HG03378 (cell line): ENCODE results near the gene FAM72B.
"Not testable (repeated sequence)": the region's sequence is repeated elsewhere in the genome, so short reads cannot be mapped to it uniquely, and the experiment has no call there.

Experiments used
- ATAC-seq: cut with Tn5 transposase; IDR thresholded peaks from one replicate; pipeline ENCODE4 v1.9.1; 2021; ENCODE audit warnings: mild to moderate bottlenecking, moderate library complexity; ENCODE audit not compliant: unreplicated experiment

The FAM72B gene

DNA sequence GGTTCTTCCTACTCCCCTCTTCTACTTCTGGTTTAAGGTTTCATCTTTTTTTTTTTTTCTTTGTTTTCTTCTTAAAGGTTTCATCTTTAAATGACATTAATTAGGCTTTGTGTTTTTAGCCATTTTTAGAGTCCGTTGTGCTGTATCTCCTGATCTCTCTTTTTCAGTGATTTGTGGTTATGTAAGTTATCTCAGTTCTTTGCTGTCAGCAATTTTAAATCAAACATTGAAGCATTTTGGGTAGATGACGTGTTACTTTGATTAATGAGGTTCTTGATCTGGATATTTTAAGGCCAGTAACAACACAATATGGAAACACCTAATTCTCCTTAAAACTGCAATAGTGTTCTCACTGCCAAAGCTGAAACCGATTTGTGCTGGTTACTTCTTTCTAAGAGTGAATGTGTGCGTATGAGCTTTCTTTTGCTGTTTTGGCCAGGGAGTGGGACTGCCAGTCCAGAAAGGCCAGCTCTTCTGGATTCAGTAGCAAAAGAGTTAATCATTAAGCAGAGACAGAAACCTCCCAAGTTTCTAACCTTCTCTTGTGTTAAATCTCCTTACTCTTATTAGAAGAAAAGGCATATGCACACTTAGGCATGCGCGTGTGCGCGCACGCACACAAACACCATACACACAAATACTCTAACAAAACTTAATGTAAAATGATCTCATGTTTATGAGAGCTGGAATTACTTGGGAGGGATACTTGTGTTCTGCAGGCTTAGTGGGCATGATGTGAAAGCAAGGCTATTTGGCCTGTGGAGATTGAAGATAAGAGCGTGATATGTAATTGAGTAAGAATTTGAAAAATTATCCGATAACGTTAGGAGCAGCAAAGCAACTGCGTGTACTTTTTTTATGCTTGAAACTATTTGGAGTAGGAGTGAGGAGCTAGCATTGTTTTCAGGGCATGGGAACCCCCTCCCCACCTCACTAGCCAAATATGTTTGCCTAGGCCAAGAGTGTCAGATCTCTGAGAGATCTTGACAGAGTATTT is 17.1 kb upstream of the FAM72B start:
- not testable (repeated sequence) for ATAC-seq

DNA sequence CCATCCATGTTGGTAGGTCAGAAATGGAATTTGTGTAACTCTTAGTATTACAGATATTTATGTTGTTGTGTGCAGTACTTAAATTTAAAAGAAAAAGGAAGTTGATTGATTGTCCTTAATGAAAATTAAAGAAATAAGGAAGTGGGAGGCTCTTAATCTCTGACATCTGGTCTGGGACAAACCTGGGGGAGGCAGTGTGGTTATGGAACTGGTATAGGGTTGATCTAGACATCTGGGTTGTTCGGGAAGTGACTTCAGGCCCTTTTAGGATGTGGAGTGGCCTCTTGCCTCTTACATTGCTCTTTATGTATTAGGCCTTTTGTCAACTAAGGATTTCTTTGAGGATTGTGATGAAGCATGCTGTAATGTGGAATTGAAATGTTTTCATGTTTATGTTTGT is 16.1 kb upstream of the FAM72B start:
- not testable (repeated sequence) for ATAC-seq

DNA sequence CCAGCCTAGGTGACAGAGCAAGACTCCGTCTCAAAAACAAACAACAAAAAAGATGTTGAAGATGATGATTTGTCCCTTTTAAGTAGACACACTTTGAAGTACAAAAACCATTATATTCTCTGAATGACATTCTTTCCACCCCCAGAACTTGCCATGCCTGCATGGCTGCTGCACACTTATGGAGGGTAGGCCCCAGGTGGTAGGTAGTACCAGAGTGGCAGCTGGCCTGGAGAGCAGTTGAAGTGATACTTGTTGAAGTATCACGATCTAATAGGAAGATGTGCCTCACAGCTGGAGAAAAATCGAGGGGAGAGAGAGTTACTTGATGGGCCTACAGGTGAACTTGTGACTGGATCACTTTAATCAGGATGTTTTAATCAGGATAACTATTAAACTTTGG is 15.6 kb upstream of the FAM72B start:
- not testable (repeated sequence) for ATAC-seq

DNA sequence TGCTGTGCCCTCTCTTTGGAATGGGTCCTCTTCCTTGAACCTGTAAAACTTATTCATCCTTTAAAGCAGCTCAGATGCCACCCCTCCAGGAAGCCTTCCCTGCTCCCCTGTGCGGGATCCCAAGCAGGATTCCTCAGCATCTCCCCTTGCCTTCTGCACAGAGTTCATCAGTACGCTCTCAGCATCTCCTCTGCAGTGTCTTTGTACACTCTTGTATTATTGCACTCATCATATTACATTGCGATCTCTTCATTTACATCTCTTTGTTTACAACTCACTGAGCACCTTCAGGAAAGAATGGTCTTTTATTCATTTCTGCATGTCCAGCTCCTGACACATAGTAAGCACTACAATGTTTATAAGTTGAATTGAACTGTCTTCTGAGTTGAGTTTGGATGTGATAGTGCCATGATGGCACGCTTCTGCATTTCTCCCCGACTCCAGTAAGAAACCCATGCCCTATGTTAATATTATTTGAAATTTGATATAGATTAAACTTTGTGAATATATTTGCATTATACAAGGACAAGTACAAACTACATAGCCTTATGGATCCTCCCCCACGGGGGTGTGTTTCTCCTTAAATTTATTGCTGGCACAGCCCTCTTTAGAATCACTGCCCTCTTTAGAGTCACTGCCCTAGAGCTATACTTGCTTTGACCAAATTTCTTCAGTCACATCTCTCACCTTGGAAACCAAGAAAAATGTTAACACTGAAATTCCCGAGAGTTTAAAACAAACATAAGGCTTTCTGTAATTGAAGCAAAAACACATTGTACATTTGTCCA is 13.1 kb upstream of the FAM72B start:
- not testable (repeated sequence) for ATAC-seq

DNA sequence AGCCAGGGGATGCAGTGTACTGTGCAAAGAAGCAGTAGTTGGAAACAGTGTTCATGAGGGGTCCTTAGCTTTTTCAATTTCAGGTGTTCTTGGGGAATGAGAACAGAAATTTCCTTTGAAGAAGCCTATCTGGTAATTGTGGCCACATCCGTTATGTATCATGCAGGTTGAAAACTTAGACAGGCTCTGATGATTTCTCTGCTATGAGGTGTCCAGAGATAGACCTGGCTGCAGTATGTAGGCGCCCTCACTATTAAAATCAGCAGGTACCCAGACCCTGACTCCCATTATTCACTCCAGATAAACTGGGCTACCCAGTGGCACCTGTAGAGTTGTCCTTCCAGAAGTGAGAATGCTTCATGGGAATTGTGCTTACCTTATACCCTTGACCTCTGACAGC is 8.4 kb upstream of the FAM72B start:
- not testable (repeated sequence) for ATAC-seq

DNA sequence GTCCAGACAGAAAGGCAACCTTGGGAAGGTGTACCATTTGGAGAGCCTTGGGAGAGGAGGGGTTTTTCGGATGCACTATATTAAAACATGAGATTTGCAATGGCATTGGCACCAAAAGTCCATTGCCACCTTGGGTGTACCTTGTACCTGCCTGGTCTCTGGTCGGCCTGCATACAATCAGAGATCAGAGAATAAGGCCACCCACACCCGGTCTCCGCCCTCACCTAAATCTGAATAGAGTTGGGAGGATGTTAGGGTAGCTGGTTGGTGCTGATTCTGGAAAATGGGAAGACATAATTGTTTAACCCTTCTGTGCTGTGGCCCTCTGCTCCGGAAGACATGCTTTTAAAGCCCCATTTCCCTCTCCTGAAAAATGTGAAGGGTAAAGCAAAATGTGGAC is 3.8 kb upstream of the FAM72B start:
- ATAC-seq, result not testable (repeated sequence)

DNA sequence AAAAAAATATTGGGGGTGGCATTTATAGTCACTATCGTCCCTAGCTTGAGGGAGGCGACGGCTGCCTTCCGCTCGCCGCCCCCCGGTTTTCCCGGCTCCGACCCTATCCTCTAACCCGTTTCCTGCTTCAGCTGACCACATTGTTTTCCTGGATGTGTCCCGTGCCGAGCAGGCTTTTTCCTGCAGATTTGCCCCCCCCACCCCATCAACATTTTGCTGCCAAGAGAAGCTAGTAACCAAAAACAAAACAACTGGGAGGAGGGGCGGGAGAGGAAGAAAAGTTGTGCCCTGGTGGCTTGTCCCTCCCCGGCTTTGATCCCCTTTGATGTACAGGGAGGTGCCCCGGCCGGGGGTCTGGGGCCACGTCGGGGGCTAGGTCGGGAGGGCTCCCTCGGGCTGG is 2.1 kb upstream of the FAM72B start:
- ATAC-seq, result not testable (repeated sequence)

DNA sequence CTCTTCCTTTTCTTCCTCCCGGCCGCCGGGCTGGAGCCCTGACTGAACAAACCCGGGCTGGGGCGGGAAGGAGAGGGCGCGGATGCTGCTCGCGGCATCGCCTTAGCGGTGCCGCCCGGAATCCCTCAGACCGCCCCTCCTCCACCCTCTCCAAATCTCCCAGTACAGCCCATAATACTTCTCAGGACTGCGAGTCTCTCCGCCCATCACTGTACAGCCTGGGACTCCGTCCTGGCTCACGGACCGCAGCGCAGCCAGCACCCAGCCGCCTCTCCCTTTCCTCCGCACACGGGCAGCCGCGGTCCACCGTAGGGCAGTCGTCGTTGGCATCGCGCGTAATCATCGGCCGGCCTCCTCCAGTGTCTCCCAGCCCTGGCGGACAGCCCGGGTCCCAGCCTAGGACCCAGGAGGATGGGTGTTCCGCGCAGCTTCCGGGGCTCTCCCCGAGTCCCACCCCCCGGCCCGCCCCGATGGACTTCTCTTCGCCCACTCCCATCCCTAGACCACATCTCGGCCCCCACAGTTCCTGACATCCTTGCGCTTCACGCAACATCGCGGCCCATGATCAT is 1.1 kb upstream of the FAM72B start:
- ATAC-seq, result not testable (repeated sequence)

DNA sequence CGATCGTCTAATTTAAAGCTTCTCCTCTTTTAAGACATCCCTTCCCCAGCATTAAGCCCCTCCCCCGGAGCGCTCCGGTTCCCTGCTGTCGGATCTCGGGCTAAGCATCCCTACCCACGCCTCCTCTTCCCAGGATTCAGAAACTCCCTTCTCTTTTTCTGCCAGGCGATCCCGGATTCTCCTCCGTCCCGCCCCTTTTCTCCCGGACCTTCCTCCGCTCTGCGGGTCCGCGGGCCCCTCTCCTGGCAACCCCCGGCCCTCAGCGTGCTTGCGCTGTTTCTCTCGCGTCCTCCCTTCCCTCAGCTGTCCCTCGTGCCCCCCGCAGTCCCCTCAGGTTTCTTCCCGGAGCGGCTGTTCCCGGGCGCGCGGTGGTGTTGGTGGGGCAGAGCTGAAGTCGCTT is 273 bp downstream of the FAM72B start:
- not testable (repeated sequence) for ATAC-seq

DNA sequence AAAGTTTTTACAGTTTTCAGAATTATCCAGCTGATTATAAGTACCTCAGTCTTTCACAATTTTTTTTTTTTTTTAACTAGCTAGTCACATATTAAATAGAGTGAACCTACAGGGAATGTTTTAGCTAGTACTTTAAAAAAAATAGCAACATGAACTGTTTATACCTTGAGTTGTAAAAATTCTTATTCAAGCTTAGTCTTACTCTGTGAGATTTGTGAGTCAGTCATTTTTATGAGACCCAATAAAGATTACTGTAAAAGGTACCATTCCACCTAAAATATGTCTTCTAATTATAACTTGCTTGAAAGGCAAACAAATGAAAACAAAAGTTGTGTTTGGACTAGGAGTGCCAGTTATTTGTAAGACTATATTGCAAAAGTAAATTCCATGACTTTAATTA is 5.9 kb downstream of the FAM72B start:
- ATAC-seq, result not testable (repeated sequence)

DNA sequence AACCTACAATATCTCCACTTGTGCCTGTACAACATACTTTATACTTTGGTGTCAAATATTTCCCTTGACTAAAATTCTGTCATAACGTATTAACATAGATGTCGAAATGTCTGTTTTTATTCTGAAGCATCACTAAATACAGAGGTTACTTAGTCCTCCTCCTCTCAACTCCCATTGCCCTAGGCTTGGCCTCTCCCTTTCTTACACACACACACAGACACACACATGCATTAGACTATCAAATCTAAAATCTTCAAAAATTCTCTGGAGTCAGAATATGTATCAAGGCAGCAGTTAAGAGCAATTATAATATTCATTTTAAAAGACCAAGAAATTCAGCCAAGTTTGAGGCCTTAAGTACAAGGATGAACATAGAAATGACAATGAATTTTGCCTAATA is 7.5 kb downstream of the FAM72B start:
- ATAC-seq, result not testable (repeated sequence)

DNA sequence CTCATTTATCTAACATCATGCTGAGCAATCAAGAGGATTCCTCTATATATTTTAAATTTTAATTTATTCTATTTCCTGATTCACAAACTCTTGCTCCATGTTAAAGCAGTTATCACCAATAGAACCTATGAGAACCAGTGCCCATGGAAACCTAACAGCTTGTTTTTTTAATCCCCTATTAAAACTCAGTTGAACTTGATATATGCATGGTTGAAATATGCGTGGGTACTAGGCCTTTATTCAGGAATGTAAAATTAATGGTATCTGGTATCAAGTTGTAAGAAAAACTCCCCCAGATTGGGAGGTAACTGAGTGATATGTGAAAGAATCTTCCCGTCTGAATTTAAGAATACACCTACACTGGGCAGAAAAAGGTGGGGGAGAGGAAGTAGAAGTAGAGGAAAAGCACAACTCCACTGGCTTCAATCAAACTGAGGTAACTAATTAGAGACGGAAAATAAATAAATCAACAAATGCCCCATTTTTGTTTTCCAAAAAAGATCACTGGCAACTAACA is 15.9 kb downstream of the FAM72B start:
- not testable (repeated sequence) for ATAC-seq

DNA sequence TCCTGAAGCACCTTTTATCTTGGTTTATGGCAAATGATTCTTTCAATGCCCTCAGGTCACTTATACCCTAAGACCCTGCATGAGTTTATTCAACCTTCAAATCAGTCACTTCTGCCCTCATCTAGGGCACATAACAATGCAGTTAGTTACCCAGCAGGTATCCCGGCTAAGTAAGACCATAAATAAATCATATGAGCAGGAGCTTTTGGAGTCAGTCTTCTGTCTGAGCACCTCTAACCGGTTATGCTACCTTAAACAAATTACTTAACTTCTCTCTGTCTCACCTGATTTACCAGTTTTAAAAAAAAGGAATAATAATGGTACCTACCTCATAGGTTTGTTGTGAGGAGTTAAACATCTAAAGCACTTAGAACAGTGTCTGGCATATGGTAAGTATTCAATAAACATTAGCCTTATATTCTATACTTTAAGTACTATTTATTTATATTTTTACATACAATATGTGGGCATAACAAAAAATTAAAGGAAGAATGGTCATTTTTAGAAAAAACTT is 16.9 kb downstream of the FAM72B start:
- ATAC-seq, result not testable (repeated sequence)

DNA sequence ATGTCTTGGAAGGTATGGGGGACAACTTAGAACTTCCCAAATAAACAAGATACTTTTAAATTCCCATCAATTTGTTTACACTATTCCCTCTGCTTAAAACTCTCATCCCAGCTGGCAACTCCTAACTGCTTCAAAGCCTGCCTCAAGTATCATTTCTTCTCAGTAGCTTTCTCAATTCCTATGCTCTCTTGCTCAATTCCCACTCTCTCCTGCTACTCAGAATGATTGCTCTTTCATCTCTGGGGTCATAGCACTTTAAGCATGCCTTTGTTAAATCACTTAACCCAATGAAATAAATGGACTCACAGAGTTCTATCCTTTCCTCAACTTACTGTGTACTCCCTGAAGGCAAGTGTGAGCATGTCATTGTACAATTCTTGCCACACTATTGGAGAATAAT is 18.8 kb downstream of the FAM72B start:
- ATAC-seq, result not testable (repeated sequence)

DNA sequence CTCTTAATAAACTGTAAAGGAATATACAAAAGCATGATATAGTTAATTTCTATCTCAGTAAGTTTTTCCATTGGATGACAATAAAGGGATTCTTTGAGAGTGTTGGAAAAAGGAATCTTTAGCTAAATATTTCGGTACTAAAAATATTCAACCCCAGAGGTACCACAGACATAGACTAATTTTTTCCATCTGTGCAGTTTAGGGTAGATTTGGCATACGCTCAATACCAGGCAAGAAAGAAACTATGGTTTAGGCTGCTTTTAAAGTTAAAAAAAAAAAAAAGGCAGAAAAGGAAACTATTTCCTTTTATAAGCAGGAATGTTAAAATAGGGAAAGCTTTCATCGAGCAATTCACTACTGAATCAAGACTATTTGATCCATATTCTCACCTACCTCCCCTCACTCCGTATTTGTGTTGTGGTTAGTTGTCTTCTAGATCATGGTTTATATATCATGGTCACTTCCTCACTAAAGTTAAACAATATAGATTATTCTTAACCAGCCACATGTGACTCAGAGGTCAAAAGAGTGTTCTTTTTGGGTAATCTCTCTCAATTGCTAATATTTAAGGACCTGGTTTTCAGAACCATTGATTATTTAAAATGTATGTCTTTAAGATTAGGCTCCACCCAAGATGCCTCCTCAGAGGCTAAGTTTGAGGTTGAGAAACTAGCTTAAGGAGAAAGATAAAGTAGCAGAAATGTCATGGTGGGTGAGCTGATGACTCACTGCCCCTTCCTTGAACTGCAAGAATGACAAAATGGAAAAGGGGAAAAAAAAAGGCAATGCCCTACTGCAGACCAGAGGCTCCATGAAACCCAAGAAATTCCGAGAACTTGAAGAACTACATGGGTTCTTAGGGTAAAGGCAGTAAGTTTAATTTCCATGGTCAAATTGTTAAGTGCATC is 20.0 kb downstream of the FAM72B start:
- ATAC-seq, result peak; percentile 77

DNA sequence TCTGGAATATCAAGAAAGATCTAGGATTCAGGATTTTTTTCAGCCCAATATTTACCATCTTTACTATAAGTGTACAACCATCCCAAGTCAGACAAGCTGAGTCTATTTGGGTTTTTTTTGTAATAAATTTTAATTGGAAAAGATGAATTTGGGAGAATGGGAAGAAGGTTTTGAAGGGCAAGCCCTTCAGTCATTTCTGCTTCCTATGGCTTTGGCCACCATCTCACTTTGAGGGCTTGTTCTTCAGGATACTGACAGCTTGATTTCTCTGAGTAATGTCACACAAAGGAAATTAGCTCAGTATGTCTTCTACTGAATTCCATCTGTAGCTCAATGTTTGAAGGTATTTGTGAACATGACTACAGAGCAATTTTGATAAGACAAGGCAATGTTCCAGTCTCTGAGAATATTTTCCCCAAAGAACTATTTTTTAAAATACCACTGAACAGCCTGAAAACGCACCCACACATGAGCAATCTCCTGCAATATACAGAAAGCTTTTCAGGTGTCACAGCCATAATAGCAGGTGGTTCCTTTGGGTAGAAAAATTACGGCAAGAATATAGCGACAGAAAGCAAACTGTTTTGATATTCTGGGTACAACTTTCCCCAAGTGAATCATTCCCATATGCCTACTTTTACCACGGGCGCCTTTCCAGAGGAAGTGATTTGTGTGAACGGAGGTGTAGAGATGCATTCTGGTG is 22.8 kb downstream of the FAM72B start:
- not testable (repeated sequence) for ATAC-seq

DNA sequence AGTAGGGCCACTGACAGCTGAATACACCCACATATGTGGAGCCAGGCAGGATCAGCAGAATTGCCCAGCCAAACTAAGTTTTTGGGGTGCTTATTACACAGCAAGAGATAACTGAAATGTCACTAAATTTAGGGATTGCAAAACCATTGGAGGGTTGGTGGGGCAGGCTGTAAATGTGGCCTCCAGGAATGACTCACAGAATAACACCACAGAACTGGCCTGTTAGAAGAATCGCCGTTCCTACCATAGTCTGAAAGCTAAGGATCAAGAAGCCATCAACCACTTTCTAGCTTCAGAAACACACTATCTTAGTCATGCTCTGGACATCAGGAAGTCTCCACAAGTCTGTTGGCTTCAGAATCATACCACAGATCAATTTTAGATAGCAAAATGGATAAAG is 24.0 kb downstream of the FAM72B start:
- not testable (repeated sequence) for ATAC-seq

DNA sequence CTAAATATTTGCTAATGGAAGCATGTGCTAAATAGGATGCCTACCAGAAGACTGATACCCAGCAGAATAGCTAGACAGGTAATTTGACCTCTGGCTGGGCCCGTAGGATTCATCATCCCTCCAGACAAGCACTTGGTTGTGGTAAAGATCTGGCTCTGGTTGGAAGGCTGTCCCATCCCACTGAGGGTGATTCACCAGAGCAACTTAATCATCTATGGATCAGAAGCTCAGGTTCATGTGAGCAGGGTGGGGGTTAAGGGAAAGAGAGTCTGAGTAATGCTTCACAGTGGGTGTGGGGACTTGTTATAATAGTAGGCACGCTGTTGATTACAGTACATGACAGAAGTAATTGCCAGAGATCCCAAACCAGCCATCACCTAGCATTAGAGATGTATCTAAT is 26.5 kb downstream of the FAM72B start:
- ATAC-seq, result not testable (repeated sequence)

DNA sequence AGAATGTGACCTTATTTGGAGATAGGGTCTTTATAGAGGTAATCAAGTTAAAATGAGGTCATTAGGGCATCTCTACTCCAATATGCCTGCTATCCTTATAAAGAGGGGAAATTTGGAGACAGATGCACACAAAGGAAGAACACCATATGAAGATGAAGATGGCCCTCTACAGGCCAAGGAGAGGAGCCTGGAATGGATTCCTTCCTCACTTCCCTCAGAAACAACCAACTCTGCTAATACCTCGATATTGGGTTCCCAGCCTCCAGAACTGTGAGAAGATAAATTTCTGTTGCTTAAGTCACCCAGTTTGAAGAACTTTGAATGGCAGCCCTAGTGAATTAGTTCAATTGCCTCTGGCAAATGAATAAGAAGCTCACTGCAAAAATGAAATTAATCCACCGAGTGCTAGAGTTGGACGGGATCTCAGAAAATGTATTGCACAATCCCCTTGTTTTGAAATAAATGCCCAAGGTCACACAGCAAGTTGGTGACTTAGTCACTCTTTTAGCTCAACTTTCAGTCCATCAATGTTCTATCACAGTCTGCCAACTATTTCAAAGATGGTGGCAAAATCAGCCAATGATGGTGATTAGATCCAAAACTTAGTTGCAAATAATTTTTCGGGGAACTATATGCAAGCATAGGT is 27.1 kb downstream of the FAM72B start:
- not testable (repeated sequence) for ATAC-seq
